Measurements from ENCODE around the gene TNFRSF9.

- TF ChIP-seq CTCF (IDR thresholded peaks at IDR 0.05) (no peak), POLR2A (IDR thresholded peaks at IDR 0.05) (no peak), POLR2AphosphoS5 (IDR thresholded peaks at IDR 0.05) (no peak), EP300 (IDR thresholded peaks at IDR 0.05) (no peak)
Measured at GRCh38 chr1:7954683-7955082, 14.0 kb upstream of the TNFRSF9 start.

All from stomach (tissue), 4 donors.